Activated T-helper 1 cell treated with Interleukin-2 at 50 U/mL for 16 hours (primary cell): ENCODE measurements around the gene KIAA0930.
"Not testable (repeated sequence)": the region's sequence is repeated elsewhere in the genome, so short reads cannot be mapped to it uniquely, and the experiment has no call there.

ENCODE experiments used
- DNase-seq: peaks from one replicate; pipeline ENCODE4 v3.0.0-alpha.2; 2020; ENCODE audit warnings: low read depth

Gene KIAA0930

GRCh38 chr22:45262931-45263462 lies 22.3 kb upstream of the KIAA0930 start:
- DNase-seq = no peak

GRCh38 chr22:45262195-45262930 lies 21.7 kb upstream of the KIAA0930 start:
- DNase-seq = no peak

- no peak for DNase-seq
These were observed 20.9 kb upstream of the KIAA0930 start for GRCh38 chr22:45261407-45262088.

GRCh38 chr22:45260395-45260759 lies 19.7 kb upstream of the KIAA0930 start:
- DNase-seq = not testable (repeated sequence)

- DNase-seq = no peak
These were observed 19.2 kb upstream of the KIAA0930 start for GRCh38 chr22:45259754-45260394.

- DNase-seq = not testable (repeated sequence)
These were observed 17.2 kb upstream of the KIAA0930 start for GRCh38 chr22:45257941-45258340.

GRCh38 chr22:45254789-45255278 lies 14.1 kb upstream of the KIAA0930 start:
- DNase-seq = no peak

- DNase-seq = no peak
These were observed 13.7 kb upstream of the KIAA0930 start for GRCh38 chr22:45254388-45254787.

GRCh38 chr22:45253039-45253641 lies 12.4 kb upstream of the KIAA0930 start:
- DNase-seq = no peak

GRCh38 chr22:45251825-45252224 lies 11.1 kb upstream of the KIAA0930 start:
- no peak for DNase-seq

- no peak for DNase-seq
These were observed 8.3 kb upstream of the KIAA0930 start for GRCh38 chr22:45248832-45249561.

GRCh38 chr22:45246060-45246985 lies 5.6 kb upstream of the KIAA0930 start:
- DNase-seq = no peak

- no peak for DNase-seq
These were observed 4.2 kb upstream of the KIAA0930 start for GRCh38 chr22:45244916-45245315.

GRCh38 chr22:45242778-45243191 lies 2.1 kb upstream of the KIAA0930 start:
- no peak for DNase-seq

GRCh38 chr22:45240104-45240809 lies 437 bp downstream of the KIAA0930 start:
- no peak for DNase-seq

GRCh38 chr22:45239681-45240051 lies 1.0 kb downstream of the KIAA0930 start:
- DNase-seq = no peak

- DNase-seq = no peak
These were observed 1.6 kb downstream of the KIAA0930 start for GRCh38 chr22:45238957-45239680.

GRCh38 chr22:45238076-45238956 lies 2.4 kb downstream of the KIAA0930 start:
- DNase-seq = no peak
